Left lobe of liver (tissue), 2 donors: Measurements from ENCODE around the gene RALA. TPM values are rescaled to one million over a fixed set of nuclear protein-coding genes. Genes with fewer than 3 reads are reported as not detected.
"Not testable (repeated sequence)": the region's sequence is repeated elsewhere in the genome, so short reads cannot be mapped to it uniquely, and the experiment has no call there.

ENCODE experiments used
- ATAC-seq: fragments of 200-7000 bp; cut with Tn5 transposase; one replicate; pipeline ENCODE4 v1.9.1; 2020; ENCODE audit warnings: mild to moderate bottlenecking, moderate library complexity
- DNase-seq: peaks from one replicate; pipeline ENCODE4 v3.0.0-alpha.2; 2020; ENCODE audit warnings: low spot score
- total RNA-seq: library from RNA; stranded (reverse); gene quantifications from one replicate; pipeline ENCODE4 v1.2.1, GENCODE V29; 2021
- donor health status: DM: no; HTN: no; CAD: no; lungs with moderate emphysema.
- donor health status: DM: no; HTN: yes; CAD: no.

Gene RALA
- total RNA-seq, 1 donor from 2014 or later: 7.8 TPM

DNA sequence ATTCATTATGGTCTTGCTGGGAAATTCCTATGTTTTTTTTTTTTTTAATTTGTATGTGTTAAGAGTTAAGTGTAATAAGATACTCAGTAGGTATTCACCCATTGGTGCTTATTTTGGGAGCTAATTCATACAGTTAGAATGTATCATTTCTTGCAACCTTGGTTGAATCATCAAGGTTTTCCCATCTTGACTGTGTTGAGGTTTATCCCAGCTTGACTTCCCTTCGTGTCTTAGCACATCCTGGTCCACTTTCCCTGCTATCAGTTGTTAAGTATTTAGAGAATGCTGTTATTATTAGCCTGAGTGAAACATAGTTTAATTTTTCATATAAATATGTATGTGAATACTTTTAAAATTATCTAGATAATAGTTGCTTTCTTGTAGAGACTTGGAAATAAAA, 20.8 kb downstream of the RALA start:
- DNase-seq: no peak
- ATAC-seq: no peak

DNA sequence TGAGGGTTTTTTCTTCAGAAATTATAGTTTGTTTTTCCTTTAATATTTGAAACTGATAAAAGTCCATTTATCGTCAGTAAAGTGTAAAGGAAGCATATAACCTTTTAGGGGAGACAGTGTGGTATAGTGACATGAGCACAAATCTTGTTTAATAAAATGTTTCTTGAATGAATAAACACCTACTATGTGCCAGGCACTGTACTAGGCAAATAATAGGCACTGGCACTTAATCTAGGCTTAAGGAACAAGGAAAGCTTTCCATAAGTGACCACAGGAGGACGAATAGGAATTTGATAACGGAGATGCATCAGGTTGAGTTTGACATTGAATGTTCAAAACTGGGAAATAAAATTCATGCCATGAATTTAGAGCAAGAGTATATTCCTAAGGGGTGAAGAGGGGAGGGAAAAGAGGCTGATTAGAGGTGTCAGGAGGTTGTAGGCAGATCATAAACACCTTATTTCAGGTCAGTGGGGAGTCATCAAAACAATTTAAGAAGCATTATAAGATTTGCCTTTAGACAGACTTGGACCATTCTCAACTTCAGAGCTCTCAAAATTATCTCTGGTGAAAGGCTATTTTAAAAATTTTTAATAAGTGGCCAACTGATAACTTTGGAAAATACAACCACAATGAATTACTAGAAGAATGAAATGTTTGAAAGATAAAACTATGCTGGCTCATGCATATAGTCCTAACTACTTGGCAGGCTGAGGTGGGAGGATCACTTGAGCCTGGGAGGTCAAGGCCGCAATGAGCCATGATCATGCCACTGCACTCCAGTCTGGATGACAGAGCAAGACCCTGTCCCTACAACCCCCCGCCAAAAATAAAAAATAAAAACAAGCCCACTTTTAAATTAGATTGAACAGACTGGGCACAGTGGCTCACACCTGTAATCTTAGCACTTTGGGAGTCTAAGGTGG, 22.4 kb downstream of the RALA start:
- ATAC-seq (no peak), DNase-seq (no peak)

DNA sequence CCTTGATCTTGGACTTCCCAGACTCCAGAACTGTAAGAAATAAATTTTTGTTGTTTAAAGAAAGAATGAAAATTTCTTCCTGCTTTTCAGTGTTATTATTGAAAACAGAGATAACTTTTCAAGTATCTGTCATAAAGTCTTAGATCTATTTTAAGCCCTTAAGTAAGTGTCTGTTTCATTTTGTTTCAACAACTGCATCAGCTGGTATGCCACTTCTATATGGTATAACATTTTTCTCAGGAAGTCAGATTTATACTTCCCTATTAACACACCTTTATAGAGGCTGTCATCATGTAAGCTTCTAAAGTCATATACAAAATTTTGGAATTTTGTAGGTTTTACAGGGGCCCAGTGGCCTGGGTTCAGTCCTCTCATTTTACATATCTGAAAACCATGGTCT, 24.4 kb downstream of the RALA start:
- no peak for DNase-seq
- ATAC-seq: no peak

DNA sequence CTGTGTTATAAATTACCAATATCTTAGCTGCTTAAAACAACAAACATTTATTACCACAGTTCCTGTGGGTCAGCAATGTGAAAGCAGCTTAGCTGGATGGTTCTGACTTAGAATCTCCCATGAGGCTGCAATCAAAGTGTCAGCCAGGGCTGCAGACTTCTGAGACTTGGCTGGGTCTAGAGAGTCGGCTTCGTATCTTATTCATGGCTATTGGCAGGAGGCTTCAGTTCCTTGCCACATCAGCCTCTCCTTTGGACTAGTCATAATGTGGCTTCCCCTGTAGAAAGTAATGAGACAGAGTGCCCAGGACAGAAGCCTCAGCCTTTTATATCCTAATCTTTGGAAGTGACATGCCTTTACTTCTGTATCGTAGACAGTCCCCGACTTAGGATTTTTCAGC, 27.3 kb downstream of the RALA start:
- DNase-seq: no peak
- no peak for ATAC-seq

DNA sequence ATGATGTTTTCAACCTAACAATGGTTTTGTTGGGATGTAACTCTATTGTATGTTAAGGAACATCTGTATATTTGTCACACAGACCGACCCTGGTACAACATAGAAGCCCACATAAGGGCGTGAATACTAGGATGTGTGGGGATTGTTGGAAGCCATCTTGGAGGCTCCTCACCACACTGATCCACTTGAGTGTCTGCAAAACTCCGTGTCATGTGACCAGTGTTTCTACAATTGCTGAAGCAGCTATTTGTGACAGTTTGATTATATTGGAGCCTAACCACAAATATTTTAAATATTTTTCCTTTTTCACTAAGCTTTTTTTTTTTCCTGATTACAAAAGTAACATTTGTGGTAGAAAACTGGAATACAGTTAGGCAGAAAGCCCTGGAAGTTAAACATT, 27.9 kb downstream of the RALA start:
- DNase-seq: no peak
- ATAC-seq: no peak

DNA sequence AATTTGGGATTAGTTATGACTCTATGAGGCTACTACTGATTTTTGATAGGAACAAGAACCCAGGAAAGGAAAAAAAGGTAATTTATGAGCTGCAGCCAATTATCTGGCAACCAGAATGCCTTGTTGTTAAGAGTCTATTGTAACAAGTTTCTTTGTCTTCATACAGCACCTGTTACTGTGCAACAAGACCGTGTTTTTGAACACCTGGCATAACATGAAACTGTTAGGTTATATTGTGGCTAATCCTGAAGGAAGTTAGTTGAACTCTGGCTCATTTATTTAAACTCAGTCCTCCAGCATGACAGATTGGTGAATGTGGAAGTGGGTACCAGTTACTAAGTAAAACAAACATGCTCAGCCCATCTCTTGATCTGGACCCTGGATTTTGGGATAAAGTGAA, 33.0 kb downstream of the RALA start:
- DNase-seq (no peak), ATAC-seq (no peak)

DNA sequence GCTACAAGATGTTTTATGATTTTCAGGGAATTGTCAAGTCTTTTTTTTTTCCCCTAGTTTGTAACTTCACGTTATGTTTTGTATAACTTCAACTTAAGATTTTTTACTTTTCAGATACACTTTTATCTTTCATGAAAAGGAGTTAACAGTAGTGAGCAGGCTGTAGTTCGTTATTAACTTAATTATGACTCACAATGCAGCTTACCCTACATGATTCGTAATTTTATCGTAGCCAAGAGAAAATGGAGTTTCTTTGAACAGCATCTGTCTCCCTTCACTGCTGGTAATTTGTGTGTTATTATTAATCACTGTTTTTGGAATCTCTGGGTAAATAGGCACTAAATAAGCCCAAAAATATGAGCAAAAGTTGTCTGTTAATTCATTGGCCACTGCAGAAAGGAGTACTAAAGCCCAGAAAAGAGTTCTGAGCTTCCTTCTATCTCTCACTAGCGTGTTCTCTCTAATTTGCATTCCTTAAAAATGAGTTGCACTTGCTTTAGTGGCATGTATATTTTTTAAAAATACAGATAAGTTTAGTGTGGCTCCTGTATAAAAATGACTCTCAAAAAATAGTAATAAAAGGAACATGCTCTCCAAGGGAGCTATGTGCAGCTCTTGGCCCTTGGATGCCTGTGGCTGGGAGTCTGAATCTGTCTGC, 36.1 kb downstream of the RALA start:
- ATAC-seq (no peak), DNase-seq (no peak)

DNA sequence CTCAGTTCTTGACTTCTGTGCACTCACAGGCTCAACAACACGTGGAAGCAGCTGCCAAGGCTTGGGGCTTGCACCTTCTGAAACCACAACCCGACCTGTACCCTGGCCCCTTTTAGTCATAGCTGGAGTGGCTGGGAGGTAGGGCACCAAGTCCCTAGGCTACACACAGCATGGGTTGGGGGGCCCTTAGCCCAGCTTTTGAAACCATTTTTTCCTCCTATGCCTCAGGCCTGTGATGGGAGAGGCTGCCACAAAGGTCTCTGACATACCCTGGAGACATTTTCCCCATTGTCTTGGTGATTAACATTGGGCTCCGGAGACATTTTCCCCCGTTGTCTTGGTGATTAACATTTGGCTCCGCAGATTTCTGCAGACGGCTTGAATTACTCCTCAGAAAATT, 38.6 kb downstream of the RALA start:
- no peak for DNase-seq
- no peak for ATAC-seq

DNA sequence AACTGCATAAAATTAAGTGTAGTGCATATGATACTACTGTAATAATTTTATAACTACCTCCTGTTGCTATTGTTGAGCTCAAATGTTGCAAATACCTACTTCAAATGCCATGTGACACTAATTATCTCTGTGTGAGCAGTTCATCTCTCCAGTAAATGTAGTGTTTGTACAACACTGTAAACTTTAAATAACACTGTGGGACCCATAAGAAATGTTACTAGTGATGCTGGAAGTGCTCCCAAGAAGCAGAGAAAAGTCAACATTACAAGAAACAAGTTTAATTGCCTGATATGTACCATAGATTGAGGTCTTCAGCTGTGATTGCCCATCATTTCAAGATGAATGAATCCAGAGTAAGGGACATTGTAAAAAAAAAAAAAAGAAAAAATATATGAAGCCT, 39.9 kb downstream of the RALA start:
- DNase-seq: no peak

DNA sequence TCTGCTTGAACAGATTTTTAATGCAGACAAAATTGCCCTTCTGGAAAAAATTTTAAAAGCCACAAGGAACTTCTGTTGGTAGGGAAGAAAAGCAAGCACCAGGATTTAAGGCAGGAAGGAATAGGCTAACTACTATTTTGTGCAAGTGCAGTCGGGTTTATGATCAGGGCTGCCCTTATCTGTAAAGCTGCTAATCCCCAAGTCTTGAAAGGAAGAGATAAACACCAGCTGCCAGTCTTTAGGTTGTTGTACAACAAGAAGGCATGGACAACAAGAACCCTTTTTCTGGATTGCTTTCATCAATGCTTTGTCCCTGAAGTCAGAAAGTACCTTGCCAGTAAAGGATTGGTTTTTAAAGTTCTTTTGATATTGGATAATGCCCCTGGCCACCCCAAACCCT, 40.7 kb downstream of the RALA start:
- no peak for ATAC-seq
- no peak for DNase-seq

More for the DNA sequence above, 39.9 kb downstream of the RALA start:
- no peak for ATAC-seq

DNA sequence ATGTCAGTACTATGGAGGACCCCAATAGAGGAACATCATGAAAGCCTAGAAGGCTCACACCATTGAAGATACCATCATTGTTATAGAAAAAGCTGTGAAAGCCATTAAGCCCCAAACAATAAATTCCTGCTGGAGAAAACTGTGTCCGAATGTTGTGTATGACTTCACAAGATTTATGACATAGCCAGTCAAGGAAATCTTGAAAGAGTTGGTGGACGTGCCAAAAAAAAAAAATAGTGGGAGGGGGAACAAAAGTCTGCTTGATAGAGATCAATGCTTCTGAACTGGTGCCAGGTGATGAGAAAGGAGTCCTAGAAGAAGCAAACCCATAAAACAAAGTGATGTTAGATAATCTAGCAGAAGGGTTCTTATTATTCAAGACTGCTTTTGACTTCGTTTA, 41.2 kb downstream of the RALA start:
- no peak for ATAC-seq
- DNase-seq: no peak

DNA sequence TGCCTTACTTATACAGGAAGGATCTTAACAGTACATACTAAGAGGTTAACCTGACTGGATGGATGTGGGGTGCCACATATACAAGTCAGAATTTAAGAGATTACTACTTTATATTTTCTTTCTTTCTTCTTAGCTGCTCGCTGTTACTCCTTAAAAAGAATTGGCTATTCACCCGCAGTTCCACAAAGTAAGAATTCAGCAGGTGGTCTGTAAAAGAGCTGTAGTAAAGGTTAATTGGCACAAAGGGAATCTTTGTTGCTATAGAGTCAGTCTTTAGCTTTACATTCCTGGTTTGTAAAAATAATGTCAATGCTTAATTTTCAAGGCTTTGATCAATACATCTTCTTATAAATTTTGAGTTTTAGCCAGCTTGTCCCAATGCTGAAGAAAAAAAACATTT, 43.2 kb downstream of the RALA start:
- DNase-seq (no peak), ATAC-seq (no peak)

DNA sequence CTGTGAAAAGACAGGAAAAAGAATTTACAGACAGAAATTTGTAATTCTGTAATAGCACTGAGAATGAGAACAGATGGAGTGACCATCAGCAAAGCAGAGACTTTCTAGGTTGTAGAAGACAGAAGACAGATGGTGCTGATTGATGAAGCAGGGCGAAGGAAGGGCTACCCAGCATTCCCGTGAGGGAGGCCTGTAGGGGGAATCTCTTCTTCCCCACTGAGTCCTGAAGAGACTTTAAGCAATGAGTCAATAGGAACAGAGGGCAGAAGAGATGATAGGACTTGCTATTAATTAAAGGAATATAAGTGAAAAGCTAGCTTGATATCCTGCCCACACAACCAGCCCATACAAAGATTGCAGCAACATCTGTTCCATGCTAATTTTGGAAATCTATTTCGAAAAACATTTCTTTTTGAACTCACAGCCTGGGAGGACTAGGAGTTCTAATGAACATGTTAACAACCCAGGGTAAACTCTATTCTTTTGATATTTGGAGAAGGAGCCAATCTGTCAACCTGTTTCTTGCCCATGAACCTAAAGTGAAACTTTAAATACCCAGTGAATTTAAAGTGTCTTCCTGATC, 44.1 kb downstream of the RALA start:
- ATAC-seq: no peak

DNA sequence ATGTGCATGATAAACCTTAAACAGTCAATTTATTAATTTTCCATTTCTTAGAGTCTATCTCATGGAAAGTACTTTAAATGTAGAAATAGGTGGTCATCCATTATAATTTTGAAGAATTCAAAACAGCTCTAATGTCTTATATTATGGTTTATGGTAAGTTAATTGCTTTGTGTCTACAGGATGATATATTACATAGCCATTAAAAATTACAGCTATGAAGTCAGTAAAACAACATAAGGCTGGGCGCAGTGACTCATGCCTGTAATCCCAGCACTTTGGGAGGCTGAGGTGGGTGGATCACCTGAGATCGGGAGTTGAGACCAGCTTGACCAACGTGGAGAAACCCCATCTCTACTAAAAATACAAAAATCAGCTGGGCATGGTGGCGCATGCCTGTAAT, 44.9 kb downstream of the RALA start:
- ATAC-seq, DNase-seq: not testable (repeated sequence)

More for the DNA sequence above, 44.1 kb downstream of the RALA start:
- no peak for DNase-seq

DNA sequence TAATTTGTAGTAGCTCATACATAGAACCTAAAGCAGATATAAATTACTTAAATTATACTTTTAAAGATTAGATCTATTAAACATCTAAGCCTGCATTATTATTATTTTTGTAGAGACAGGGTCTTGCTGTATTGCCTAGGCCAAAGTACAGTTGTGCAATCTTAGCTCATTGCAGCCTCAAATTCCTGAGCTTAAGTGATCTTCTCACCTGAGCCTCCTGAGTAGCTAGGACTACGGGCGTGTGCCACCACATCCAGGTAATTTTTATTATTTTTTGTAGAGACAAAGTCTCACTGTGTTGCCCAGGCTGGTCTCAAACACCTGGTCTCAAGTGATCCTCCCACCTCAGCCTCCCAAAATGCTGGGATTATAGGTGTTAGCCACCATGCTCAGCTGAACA, 46.7 kb downstream of the RALA start:
- ATAC-seq: no peak
- DNase-seq: no peak

DNA sequence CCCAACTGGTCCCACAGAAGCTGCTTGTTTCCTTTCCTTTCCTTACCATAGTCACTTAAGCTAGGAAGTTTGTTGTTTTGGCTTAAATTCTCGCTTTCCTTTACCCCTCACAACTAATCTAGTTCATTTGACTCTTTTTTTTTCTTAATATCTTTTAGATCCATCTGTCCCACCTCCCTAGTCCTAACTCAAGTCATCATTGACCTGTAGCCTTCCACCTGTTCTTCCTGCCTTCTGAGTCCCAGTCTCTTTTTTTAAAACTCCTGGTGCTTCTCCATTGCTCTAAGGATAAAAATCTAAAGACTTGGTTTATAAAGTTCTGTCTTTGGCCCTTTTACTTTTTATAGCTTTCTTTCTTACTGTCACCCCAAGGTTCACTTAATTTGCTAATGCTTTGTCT, 47.6 kb downstream of the RALA start:
- DNase-seq (no peak), ATAC-seq (no peak)

DNA sequence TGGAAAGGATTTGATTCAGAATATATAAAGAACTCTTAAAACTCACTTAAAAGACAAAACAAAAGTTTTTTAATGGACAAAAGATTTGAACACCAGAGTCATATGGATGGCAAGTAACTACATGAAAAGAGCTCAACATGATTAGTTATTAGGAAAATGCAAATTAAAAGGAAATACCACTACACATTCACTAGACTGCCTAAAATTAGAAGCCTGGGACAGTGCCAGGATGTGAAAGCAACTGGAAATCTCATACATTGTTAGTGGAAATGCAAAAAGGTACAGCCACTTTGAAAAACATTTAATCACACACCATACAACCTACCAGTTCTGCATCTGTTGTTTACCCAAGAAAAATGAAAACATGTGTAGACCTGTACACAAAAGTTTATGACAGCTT, 48.8 kb downstream of the RALA start:
- no peak for ATAC-seq
- DNase-seq: no peak

DNA sequence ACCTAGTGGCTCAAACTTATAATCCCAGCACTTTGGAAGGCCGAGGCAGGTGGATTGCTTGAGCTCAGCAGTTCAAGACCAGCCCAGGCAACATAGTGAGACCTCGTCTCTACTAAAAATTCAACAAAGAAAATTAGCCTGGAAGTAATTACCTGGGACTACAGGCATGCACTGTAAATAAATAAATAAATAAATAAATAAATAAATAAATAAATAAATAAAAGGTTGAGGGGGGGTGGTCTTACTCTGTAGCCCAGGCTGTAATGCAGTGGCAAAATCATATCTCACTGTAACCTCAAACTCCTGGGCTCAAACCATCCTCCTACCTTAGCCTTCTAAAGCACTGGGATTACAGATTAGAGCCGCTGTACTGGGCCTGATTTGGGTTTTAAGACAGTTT, 50.5 kb downstream of the RALA start:
- ATAC-seq (no peak), DNase-seq (no peak)

DNA sequence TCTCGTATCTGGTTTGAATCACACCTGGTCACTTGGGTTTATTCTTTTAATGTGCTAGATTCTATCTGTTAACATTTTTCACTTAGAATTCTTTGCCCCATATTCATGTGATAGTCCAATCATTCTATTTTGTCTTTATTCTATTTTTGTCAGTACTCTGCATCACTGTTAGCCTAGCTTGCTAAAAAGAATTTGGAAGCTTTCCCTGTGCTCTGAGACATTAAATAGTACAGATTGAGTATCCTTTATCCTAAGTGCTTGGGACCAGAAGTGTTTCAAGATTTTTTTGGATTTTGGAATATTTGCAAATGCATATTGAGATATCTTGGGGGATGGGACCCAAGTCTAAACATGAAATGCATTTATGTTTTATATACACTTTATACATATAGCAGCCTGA, 51.0 kb downstream of the RALA start:
- no peak for DNase-seq
- no peak for ATAC-seq

DNA sequence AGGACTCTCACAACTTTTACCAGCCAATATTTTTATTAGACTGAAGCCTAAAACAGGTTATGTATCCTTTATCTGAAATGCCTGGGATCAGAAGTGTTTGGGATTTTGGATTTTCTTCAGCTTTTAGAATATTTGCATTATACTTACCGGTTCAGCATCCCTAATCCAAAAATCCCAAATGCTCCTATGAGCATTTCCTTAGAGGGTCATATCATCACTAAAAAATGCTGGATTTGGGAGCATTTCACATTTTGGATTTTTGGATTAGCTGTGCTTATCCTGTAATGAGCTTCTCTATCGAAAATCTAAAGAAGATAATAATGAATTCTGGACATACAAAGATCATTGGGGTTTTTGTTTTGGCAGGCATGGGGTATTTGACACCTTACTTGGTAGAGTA, 53.0 kb downstream of the RALA start:
- DNase-seq (no peak), ATAC-seq (no peak)

DNA sequence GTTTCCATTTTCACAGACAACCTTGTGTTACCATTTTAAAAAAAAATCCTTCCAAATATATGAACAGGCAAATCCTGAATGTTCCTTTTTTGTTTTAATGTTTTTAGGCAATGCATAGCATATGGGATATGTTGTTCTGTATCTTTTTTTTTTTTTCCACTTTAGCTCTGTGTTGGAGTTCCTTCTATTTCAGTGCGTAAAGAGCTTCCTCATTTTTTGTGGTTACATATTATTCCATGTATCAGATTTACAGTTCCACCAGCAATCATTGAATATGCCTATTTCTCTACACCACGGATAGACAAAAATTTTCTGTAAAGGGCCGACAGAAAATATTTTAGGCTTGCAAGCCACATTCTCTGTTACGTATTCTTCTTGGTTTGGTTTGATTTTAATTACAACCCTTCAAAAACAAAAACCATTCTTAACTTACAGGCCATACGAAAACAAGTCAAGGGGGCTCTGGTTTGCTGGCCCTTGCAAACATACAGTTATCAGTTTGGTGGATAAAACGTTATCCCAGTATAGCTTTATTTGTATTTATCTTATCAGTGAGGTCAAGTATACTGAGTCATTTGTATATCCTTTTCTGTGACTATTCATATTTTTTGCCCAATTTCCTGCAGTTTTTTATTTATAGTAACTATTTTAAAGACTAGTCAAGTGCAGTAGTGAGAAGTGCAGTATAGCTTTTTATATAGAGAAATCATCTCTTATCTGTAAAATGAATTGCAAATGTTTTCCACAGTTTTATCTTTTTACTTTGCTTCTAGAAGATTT, 55.7 kb downstream of the RALA start:
- ATAC-seq (no peak), DNase-seq (no peak)
